Heart right ventricle (tissue), 16 donors: ENCODE results near the gene STAG1. TPM values are rescaled to one million over a fixed set of nuclear protein-coding genes. Genes with fewer than 3 reads are reported as not detected.
"Not testable (repeated sequence)": the region's sequence is repeated elsewhere in the genome, so short reads cannot be mapped to it uniquely, and the experiment has no call there.

Experiments used
- ATAC-seq, 8 donors: fragments of 200-7000 bp; cut with Tn5 transposase; one replicate each; pipeline ENCODE4 v1.9.1; 2020; ENCODE audit warnings: mild to moderate bottlenecking in 8 of 8, moderate library complexity in 8 of 8, moderate number of reproducible peaks in 1 of 8
- DNase-seq, 2 donors: peaks; one replicate each; pipeline ENCODE4 v3.0.0-alpha.2; 2020
- H3K27ac ChIP-seq, 10 donors: fragments of 200-600 bp; sonication (generic) in 2 of 10; one replicate each; pipeline versions ENCODE4 v1.5.0 to v1.8.0; 2020 to 2022; ENCODE audit warnings: mild to moderate bottlenecking in 3 of 10
- H3K27me3 ChIP-seq, 7 donors: fragments of 200-600 bp; one replicate each; pipeline ENCODE4 v1.8.0; 2021 to 2022; ENCODE audit warnings: mild to moderate bottlenecking in 2 of 7
- H3K36me3 ChIP-seq, 9 donors: fragments of 200-600 bp; sonication (generic) in 1 of 9; one replicate each; pipeline versions ENCODE4 v1.5.0 to v1.8.0; 2020 to 2022; ENCODE audit warnings: mild to moderate bottlenecking in 2 of 9
- H3K4me1 ChIP-seq, 9 donors: fragments of 200-600 bp; sonication (generic) in 1 of 9; one replicate each; pipeline versions ENCODE4 v1.5.0 to v1.8.0; 2020 to 2022; ENCODE audit warnings: mild to moderate bottlenecking in 4 of 9
- H3K4me3 ChIP-seq, 10 donors: fragments of 200-600 bp; sonication (generic) in 2 of 10; one replicate each; pipeline versions ENCODE4 v1.5.0 to v1.8.0; 2020 to 2022; ENCODE audit warnings: mild to moderate bottlenecking in 7 of 10, moderate library complexity in 2 of 10
- H3K9me3 ChIP-seq, 11 donors: fragments of 200-600 bp in 10 of 11; sonication (generic) in 2 of 11; one replicate each; pipeline versions ENCODE4 v1.5.0 to v1.8.0; 2013 to 2022; ENCODE audit warnings: mild to moderate bottlenecking in 2 of 11, control low read depth in 1 of 11, moderate library complexity in 1 of 11
- CTCF ChIP-seq, 9 donors: fragments of 200-600 bp; sonication (generic) in 2 of 9; IDR thresholded peaks; one replicate each; pipeline versions ENCODE4 v1.5.0 to v1.8.0; 2021 to 2022; ENCODE audit warnings: antibody characterized with exemption in 9 of 9, mild to moderate bottlenecking in 5 of 9, moderate library complexity in 1 of 9
- WGBS, 2 donors: extraction: QIAGEN DNeasy Blood & Tissue Kit; methylation state at CpG; one replicate each; pipeline ENCODE4 v1.1.7; 2013; ENCODE audit warnings: inconsistent platforms in 1 of 2; 5-methylcytosine and 5-hydroxymethylcytosine counted together
- intact Hi-C, 10 donors: fragments of 100-400 bp; cut with DNase I; formaldehyde crosslinking; loops; one replicate each; pipeline versions ENCODE4 v1.11.1 to v1.14.2; 2022
- polyA plus RNA-seq, 2 donors: library from polyadenylated mRNA; stranded (reverse); fragments of 200-250 nt; gene quantifications; one replicate each; pipeline ENCODE4 v1.2.3, GENCODE V29; 2013
- total RNA-seq, 10 donors: library from RNA; stranded (reverse); fragmentation: NEBNext Ultra II Directional in 3 of 10; extraction: Animal tissue kit (Norgen Biotek cat#: 25700) in 3 of 10; gene quantifications; one replicate each; pipeline versions ENCODE4 v1.2.1 to v1.2.4, GENCODE V29; 2021 to 2023
- donor health status: Arrhythmogenic right ventricular cardiomyopathy.
- donor health status: ischemic (EF 13 %, LVEDD 7.1; RV severe dilation, severe dysfunction).
- donor health status: healthy with polysubstance abuse.
- donor health status: DM: no; HTN: yes; CAD: no.
- donor health status: DM: no; HTN: no; CAD: no.
- donor health status: ischemic (EF 25% LVEDD 6.9; RV normal size, moderate dysfunction).
- donor health status: ischemic (EF 25% LVEDD 5.7; RV mildly dilated, moderate dysfunction).
- donor health status: healthy.
- donor health status: DM: yes; HTN: yes; CAD: no.
- donor health status: Ischemic cardiomyopathy.
- donor health status: ischemic (EF 35%, LVEDD 5.7; RV mildly dilated, moderate dysfunction).
- donor health status: nonischemic (EF 11% LVEDD 7.7; RV severe dilation, severe dysfunction).
- donor health status: DM: yes; HTN: yes; CAD: no.
- donor health status: PGD.
- donor health status: ischemic (EF 29% LVEDD 5.4; RV normal size, mild dysfunction).
- donor health status: nonischemic (EF 23%, LVEDD 6.1; RV moderate dilation, normal function).

STAG1 gene
- total and polyA plus RNA-seq, 12 donors, result 8.0 to 27.6 (median 19.6) TPM

- Histone ChIP-seq H3K27me3 (no peaks in the 10 kb centered on the region), H3K27ac (no peak overlapping the region), H3K36me3 (no peaks in the 10 kb centered on the region), H3K4me1 (peaks cover 0 to 1% (median 0%) of the 10 kb centered on the region in 9 donors), H3K4me3 (no peak overlapping the region), H3K9me3 (no peaks in the 10 kb centered on the region)
- TF ChIP-seq CTCF (IDR thresholded peaks at IDR 0.05), result no peak
- WGBS, 2 donors, result 92% methylated on average over 4 of the region's 4 CpGs
- intact Hi-C loops, result no loop called here
- no peak for ATAC-seq
- no peak for DNase-seq
Measured at GRCh38 chr3:136780741-136781140, 28.6 kb upstream of the STAG1 start.

DNA sequence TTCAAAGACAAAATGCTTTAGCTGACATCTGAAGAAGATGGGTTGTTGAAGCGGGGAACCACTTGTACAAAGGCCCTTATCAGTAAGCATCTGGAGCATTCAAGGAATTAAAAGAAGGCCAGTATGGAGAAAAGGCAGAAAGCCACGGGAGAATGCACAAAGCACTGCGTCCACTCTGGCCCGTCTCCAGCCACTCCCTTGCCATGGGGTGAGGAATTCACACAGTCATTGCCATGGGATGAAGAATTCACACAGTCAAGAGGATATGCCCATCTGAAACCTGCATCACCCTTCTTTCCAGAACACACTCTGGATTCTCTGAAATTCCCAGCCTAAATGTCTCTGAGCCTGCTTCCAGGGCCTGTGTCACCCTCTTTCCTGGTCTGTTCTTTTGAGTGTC, 26.7 kb upstream of the STAG1 start:
- H3K4me3 ChIP-seq, result no peak overlapping the region
- H3K27me3 ChIP-seq, result no peaks in the 10 kb centered on the region
- WGBS, 2 donors, result 55 to 81% methylated on average over 4 of the region's 4 CpGs
- H3K36me3 ChIP-seq, result no peaks in the 10 kb centered on the region
- no peak for TF ChIP-seq CTCF (IDR thresholded peaks at IDR 0.05)
- DNase-seq (no peak), ATAC-seq (no peak)
- H3K4me1 ChIP-seq, result no peaks in the 10 kb centered on the region
- no peaks in the 10 kb centered on the region for H3K9me3 ChIP-seq
- H3K27ac ChIP-seq, result no peak overlapping the region
- intact Hi-C loops, result no loop called here

DNA sequence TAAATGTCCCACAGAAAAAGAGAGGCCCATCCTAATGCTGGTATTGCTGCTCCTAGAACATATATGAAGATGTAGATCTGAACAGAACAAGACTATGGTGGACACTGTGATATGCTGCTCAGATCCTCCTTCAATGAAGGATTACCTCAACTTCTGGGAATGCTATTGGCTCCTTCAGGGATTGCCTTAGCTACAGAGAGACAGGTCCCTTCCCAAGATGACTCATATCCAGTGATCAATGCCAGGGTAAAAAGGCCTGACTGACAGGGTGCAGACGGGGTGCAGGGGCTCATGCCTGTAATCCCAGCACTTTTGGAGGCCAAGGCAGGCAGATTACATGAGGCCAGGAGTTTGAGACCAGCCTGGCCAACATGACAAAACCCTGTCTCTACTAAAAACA, 20.5 kb upstream of the STAG1 start:
- intact Hi-C loops, result no loop called here
- Histone ChIP-seq H3K4me1 (no peaks in the 10 kb centered on the region), H3K9me3 (no peaks in the 10 kb centered on the region), H3K27me3 (no peaks in the 10 kb centered on the region), H3K4me3 (no peak overlapping the region), H3K36me3 (no peaks in the 10 kb centered on the region), H3K27ac (no peak overlapping the region)
- 49 to 68% methylated on average over 1 of the region's 1 CpG for WGBS, 2 donors
- no peak for ATAC-seq
- TF ChIP-seq CTCF (IDR thresholded peaks at IDR 0.05), result no peak
- no peak for DNase-seq

GRCh38 chr3:136758160-136759102, 6.3 kb upstream of the STAG1 start:
- H3K36me3 ChIP-seq, H3K4me3 ChIP-seq, DNase-seq, H3K27me3 ChIP-seq: not testable (repeated sequence)
- 85 to 87% methylated on average over 20 of the region's 20 CpGs for WGBS, 2 donors
- Histone ChIP-seq H3K4me1 (peaks cover 0 to 22% (median 7%) of the 10 kb centered on the region in 9 donors), H3K27ac (peak overlapping the region in 1 of 10 donors; percentile 69), H3K9me3 (peaks cover 0 to 26% (median 0%) of the 10 kb centered on the region in 11 donors)
- intact Hi-C loops, result loop anchor here in 7 of 10 donors (5.0 to 10.0 kb wide), 8 partner anchors 186 to 844 kb away; partner anchors contain the start of gene PCCB (in 1 of the 7)
- TF ChIP-seq CTCF (IDR thresholded peaks at IDR 0.05), result peak in 6 of 9 donors; percentile 24 to 60 (median 35)
- ATAC-seq, result peak in 2 of 8 donors; percentile 14 to 16
